Gastrocnemius medialis (tissue), 4 donors: ENCODE results near the gene DNAJB12.

Experiments
- CTCF ChIP-seq, 5 experiments: fragments of 450-650 bp in 3 of 5; fragments of 200-600 bp in 2 of 5; sonication (generic) in 2 of 5; IDR thresholded peaks in 4 of 5; conservative IDR thresholded peaks in 1 of 5; 1 replicate in 4 of 5; 2 replicates in 1 of 5; pipeline ENCODE4 v1.5.1; 2016 to 2019; ENCODE audit warnings: antibody characterized with exemption in 5 of 5, mild to moderate bottlenecking in 3 of 5, moderate library complexity in 3 of 5
- POLR2A ChIP-seq, 2 donors: fragments of 450-650 bp; IDR thresholded peaks; one replicate each; pipeline ENCODE4 v1.6.1; 2017; ENCODE audit warnings: antibody characterized with exemption in 2 of 2, mild to moderate bottlenecking in 2 of 2, moderate library complexity in 2 of 2

GRCh38 chr10:72390764-72391163 is 36.0 kb upstream of the DNAJB12 start:
- TF ChIP-seq CTCF (IDR thresholded peaks at IDR 0.05 in 4 of 5, conservative IDR thresholded peaks at IDR 0.05 in 1 of 5) = no peak
- no peak for TF ChIP-seq POLR2A (IDR thresholded peaks at IDR 0.05)
